HEK293 (cell line): ENCODE data around the gene ANKRD35.

ENCODE experiments used
- CTCF ChIA-PET: fragments of 350-600 bp; formaldehyde crosslinking; extraction: SDS; loops from one replicate; lab custom pipeline; 2021; ENCODE audit warnings: antibody characterized with exemption; lab: Yijun Ruan, JAX
- POLR2A ChIA-PET: fragments of 300-600 bp; formaldehyde crosslinking; extraction: SDS; loops from one replicate; lab custom pipeline; 2020; ENCODE audit warnings: antibody characterized with exemption, inconsistent platforms; lab: Yijun Ruan, JAX
- H3K27ac ChIP-seq: fragments of 200-500 bp; sonication (Bioruptor generic); 2 replicates; pipeline ENCODE4 v1.5.1; 2014; ENCODE audit warnings: low read depth, low read length, control low read depth, inconsistent platforms; ENCODE audit errors: extremely low read depth
- H3K36me3 ChIP-seq, 2 experiments: fragments of 200-500 bp in 1 of 2; sonication (Bioruptor generic) in 1 of 2; 1 replicate in 1 of 2; 2 replicates in 1 of 2; pipeline ENCODE4 v1.5.1; 2014 to 2017; ENCODE audit warnings: inconsistent platforms in 2 of 2, low read length in 2 of 2; ENCODE audit not compliant: control insufficient read depth in 2 of 2, insufficient read depth in 1 of 2
- H3K4me1 ChIP-seq: fragments of 200-500 bp; sonication (Bioruptor generic); 2 replicates; pipeline ENCODE4 v1.5.1; 2014; ENCODE audit warnings: mild to moderate bottlenecking, low read length, inconsistent platforms; ENCODE audit not compliant: control insufficient read depth, insufficient read depth
- H3K4me3 ChIP-seq: 2 replicates; pipeline ENCODE4 v1.5.1; 2011; ENCODE audit warnings: low read depth, mild to moderate bottlenecking, control low read depth, low read length, moderate library complexity
- H3K9me3 ChIP-seq: fragments of 200-500 bp; sonication (Bioruptor generic); 2 replicates; pipeline ENCODE4 v1.5.1; 2014; ENCODE audit warnings: low read depth, low read length, inconsistent platforms; ENCODE audit not compliant: control insufficient read depth, insufficient read depth
- GFI1B ChIP-seq: fragments of 450-650 bp; formaldehyde crosslinking; IDR thresholded peaks from 2 replicates; pipeline ENCODE4 v1.5.1; 2016; ENCODE audit warnings: missing biosample characterization, missing genetic modification characterization
- GLIS2 ChIP-seq: fragments of 450-650 bp; formaldehyde crosslinking; IDR thresholded peaks from 2 replicates; pipeline ENCODE4 v1.5.1; 2016; ENCODE audit warnings: missing biosample characterization, missing genetic modification characterization
- SALL2 ChIP-seq: fragments of 450-650 bp; formaldehyde crosslinking; IDR thresholded peaks from 2 replicates; pipeline ENCODE4 v1.5.0; 2017; ENCODE audit warnings: missing biosample characterization, mild to moderate bottlenecking, missing genetic modification characterization, borderline replicate concordance
- SCRT1 ChIP-seq: fragments of 450-650 bp; formaldehyde crosslinking; IDR thresholded peaks from 2 replicates; pipeline ENCODE4 v1.5.1; 2016; ENCODE audit warnings: missing biosample characterization, missing genetic modification characterization, borderline replicate concordance
- SETDB1 ChIP-seq: IDR thresholded peaks from one replicate; pipeline ENCODE4 v1.6.1; 2017; ENCODE audit warnings: mild to moderate bottlenecking, low read length, moderate library complexity, mixed read lengths; ENCODE audit not compliant: insufficient read length
- TCF7L2 ChIP-seq: IDR thresholded peaks from 2 replicates; pipeline ENCODE4 v1.6.1; 2011; ENCODE audit warnings: low read depth, mild to moderate bottlenecking, inconsistent platforms, low read length, moderate library complexity, borderline replicate concordance
- TSHZ1 ChIP-seq: fragments of 450-650 bp; formaldehyde crosslinking; IDR thresholded peaks from 2 replicates; pipeline ENCODE4 v1.5.1; 2016; ENCODE audit warnings: missing biosample characterization, missing genetic modification characterization, borderline replicate concordance
- ZBTB17 ChIP-seq: fragments of 450-650 bp; formaldehyde crosslinking; IDR thresholded peaks from 2 replicates; pipeline ENCODE4 v1.5.1; 2016; ENCODE audit warnings: missing biosample characterization, missing genetic modification characterization
- ZNF140 ChIP-seq: fragments of 450-650 bp; formaldehyde crosslinking; IDR thresholded peaks from 2 replicates; pipeline ENCODE4 v1.5.1; 2016; ENCODE audit warnings: missing biosample characterization, missing genetic modification characterization
- ZNF155 ChIP-seq: fragments of 450-650 bp; formaldehyde crosslinking; IDR thresholded peaks from 2 replicates; pipeline ENCODE4 v1.5.1; 2016; ENCODE audit warnings: missing biosample characterization, missing genetic modification characterization
- ZNF184 ChIP-seq: fragments of 450-650 bp; IDR thresholded peaks from 2 replicates; pipeline ENCODE4 v1.5.1; 2018; ENCODE audit warnings: missing biosample characterization, mild to moderate bottlenecking, missing genetic modification characterization
- ZNF221 ChIP-seq: fragments of 450-650 bp; formaldehyde crosslinking; IDR thresholded peaks from 2 replicates; pipeline ENCODE4 v1.5.1; 2017; ENCODE audit warnings: missing biosample characterization, missing genetic modification characterization, borderline replicate concordance
- ZNF335 ChIP-seq: fragments of 450-650 bp; formaldehyde crosslinking; conservative IDR thresholded peaks from 2 replicates; pipeline ENCODE4 v1.5.1; 2016; ENCODE audit warnings: missing biosample characterization, missing genetic modification characterization
- ZNF366 ChIP-seq: fragments of 450-650 bp; formaldehyde crosslinking; conservative IDR thresholded peaks from 2 replicates; pipeline ENCODE4 v1.5.1; 2016; ENCODE audit warnings: missing biosample characterization, missing genetic modification characterization
- ZNF530 ChIP-seq: fragments of 450-650 bp; formaldehyde crosslinking; IDR thresholded peaks from 2 replicates; pipeline ENCODE4 v1.5.1; 2016; ENCODE audit warnings: low read depth, missing biosample characterization, missing genetic modification characterization
- ZNF600 ChIP-seq: fragments of 450-650 bp; formaldehyde crosslinking; IDR thresholded peaks from 2 replicates; pipeline ENCODE4 v1.5.1; 2016; ENCODE audit warnings: missing biosample characterization, missing genetic modification characterization
- ZNF660 ChIP-seq: fragments of 450-650 bp; IDR thresholded peaks from 2 replicates; pipeline ENCODE4 v1.5.1; 2018; ENCODE audit warnings: missing biosample characterization, mild to moderate bottlenecking, missing genetic modification characterization
- ZNF747 ChIP-seq: fragments of 450-650 bp; formaldehyde crosslinking; IDR thresholded peaks from 2 replicates; pipeline ENCODE4 v1.5.1; 2016; ENCODE audit warnings: missing biosample characterization, missing genetic modification characterization
- ZNF776 ChIP-seq: fragments of 450-650 bp; formaldehyde crosslinking; IDR thresholded peaks from 2 replicates; pipeline ENCODE4 v1.5.0; 2017; ENCODE audit warnings: missing biosample characterization, missing genetic modification characterization, borderline replicate concordance
- TF ChIP-seq, protein P1 (sequence below): fragments of 450-650 bp; formaldehyde crosslinking; IDR thresholded peaks from 2 replicates; pipeline ENCODE4 v1.5.1; 2016; ENCODE audit warnings: missing biosample characterization, missing genetic modification characterization, borderline replicate concordance
- TF ChIP-seq, protein P2 (sequence below): fragments of 450-650 bp; formaldehyde crosslinking; IDR thresholded peaks from 2 replicates; pipeline ENCODE4 v1.5.1; 2016; ENCODE audit warnings: missing biosample characterization, missing genetic modification characterization
- TF ChIP-seq, protein P3 (sequence below): fragments of 450-650 bp; formaldehyde crosslinking; IDR thresholded peaks from 2 replicates; pipeline ENCODE4 v1.5.1; 2016; ENCODE audit warnings: missing biosample characterization, missing genetic modification characterization

ANKRD35 gene

DNA sequence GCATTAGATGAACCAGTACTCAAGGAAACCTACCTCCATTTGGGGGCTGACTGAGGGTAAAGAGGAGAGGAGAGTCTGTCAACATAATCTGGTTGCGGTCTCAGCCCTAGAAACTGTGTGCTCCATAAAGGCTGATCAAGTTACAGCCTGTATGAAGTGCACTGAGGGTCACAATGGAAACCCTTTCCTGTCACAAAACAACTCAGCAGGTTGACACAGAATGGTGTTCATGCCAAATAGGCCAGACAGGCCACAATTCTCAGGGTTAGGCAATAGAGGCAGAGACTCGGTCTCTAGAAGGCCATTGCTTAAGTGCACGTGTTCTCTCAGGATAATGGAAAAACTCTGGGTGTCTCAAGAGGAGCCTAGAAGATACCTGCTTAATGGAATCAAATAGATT is 4.1 kb upstream of the ANKRD35 start:
- peaks cover 15% of the 10 kb centered on the region for H3K4me1 ChIP-seq
- H3K4me3 ChIP-seq, result no peak overlapping the region
- no peak for TF ChIP-seq SETDB1
- TF ChIP-seq ZNF221 (tag by site-specific recombination), result no peak
- TF ChIP-seq TSHZ1 (tag by site-specific recombination), result no peak
- TF ChIP-seq SCRT1 (tag by site-specific recombination), result no peak
- no peak for TF ChIP-seq ZNF366
- TF ChIP-seq TCF7L2, result no peak
- TF ChIP-seq ZNF140 (tag by site-specific recombination), result no peak
- TF ChIP-seq GLIS2 (tag by site-specific recombination), result no peak
- no peak for TF ChIP-seq ZBTB17
- no peak for TF ChIP-seq ZNF600 (tag by site-specific recombination)
- no peak for TF ChIP-seq ZNF530 (tag by site-specific recombination)
- no peak for TF ChIP-seq ZNF776 (tag by site-specific recombination)
- TF ChIP-seq ZNF155 (tag by site-specific recombination), result no peak
- TF ChIP-seq ZNF335 (tag by site-specific recombination), result no peak
- no peak for TF ChIP-seq SALL2 (tag by site-specific recombination)
- no peak for TF ChIP-seq ZNF747 (tag by site-specific recombination)
- no peak for TF ChIP-seq ZNF184 (tag by site-specific recombination)
- H3K27ac ChIP-seq, result no peak overlapping the region
- H3K9me3 ChIP-seq, result no peaks in the 10 kb centered on the region
- no peaks in the 10 kb centered on the region for H3K36me3 ChIP-seq
- ChIA-PET POLR2A (no interaction called here), CTCF (interaction anchor here (0.6 to 11.9 kb wide), 6 partner anchors 9 to 125 kb away, joined by 3 to 222 read pairs (median 52); partner anchors contain the start of genes ITGA10 and NUDT17)

GRCh38 chr1:145887631-145888030 is 2.0 kb upstream of the ANKRD35 start:
- CTCF ChIA-PET, result interaction anchor here (0.6 to 11.9 kb wide), 3 partner anchors 21 to 71 kb away, joined by 3 to 222 read pairs (median 3); partner anchors contain the start of genes ITGA10 and NUDT17
- POLR2A ChIA-PET, result interaction anchor here (1.2 to 1.3 kb wide), 2 partner anchors 28 to 40 kb away, joined by 3 read pairs; partner anchors contain the start of genes PIAS3 and RBM8A
- TF ChIP-seq, protein P1, sequence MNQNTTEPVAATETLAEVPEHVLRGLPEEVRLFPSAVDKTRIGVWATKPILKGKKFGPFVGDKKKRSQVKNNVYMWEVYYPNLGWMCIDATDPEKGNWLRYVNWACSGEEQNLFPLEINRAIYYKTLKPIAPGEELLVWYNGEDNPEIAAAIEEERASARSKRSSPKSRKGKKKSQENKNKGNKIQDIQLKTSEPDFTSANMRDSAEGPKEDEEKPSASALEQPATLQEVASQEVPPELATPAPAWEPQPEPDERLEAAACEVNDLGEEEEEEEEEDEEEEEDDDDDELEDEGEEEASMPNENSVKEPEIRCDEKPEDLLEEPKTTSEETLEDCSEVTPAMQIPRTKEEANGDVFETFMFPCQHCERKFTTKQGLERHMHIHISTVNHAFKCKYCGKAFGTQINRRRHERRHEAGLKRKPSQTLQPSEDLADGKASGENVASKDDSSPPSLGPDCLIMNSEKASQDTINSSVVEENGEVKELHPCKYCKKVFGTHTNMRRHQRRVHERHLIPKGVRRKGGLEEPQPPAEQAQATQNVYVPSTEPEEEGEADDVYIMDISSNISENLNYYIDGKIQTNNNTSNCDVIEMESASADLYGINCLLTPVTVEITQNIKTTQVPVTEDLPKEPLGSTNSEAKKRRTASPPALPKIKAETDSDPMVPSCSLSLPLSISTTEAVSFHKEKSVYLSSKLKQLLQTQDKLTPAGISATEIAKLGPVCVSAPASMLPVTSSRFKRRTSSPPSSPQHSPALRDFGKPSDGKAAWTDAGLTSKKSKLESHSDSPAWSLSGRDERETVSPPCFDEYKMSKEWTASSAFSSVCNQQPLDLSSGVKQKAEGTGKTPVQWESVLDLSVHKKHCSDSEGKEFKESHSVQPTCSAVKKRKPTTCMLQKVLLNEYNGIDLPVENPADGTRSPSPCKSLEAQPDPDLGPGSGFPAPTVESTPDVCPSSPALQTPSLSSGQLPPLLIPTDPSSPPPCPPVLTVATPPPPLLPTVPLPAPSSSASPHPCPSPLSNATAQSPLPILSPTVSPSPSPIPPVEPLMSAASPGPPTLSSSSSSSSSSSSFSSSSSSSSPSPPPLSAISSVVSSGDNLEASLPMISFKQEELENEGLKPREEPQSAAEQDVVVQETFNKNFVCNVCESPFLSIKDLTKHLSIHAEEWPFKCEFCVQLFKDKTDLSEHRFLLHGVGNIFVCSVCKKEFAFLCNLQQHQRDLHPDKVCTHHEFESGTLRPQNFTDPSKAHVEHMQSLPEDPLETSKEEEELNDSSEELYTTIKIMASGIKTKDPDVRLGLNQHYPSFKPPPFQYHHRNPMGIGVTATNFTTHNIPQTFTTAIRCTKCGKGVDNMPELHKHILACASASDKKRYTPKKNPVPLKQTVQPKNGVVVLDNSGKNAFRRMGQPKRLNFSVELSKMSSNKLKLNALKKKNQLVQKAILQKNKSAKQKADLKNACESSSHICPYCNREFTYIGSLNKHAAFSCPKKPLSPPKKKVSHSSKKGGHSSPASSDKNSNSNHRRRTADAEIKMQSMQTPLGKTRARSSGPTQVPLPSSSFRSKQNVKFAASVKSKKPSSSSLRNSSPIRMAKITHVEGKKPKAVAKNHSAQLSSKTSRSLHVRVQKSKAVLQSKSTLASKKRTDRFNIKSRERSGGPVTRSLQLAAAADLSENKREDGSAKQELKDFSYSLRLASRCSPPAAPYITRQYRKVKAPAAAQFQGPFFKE (tag by site-specific recombination), result no peak
- TF ChIP-seq, protein P2, sequence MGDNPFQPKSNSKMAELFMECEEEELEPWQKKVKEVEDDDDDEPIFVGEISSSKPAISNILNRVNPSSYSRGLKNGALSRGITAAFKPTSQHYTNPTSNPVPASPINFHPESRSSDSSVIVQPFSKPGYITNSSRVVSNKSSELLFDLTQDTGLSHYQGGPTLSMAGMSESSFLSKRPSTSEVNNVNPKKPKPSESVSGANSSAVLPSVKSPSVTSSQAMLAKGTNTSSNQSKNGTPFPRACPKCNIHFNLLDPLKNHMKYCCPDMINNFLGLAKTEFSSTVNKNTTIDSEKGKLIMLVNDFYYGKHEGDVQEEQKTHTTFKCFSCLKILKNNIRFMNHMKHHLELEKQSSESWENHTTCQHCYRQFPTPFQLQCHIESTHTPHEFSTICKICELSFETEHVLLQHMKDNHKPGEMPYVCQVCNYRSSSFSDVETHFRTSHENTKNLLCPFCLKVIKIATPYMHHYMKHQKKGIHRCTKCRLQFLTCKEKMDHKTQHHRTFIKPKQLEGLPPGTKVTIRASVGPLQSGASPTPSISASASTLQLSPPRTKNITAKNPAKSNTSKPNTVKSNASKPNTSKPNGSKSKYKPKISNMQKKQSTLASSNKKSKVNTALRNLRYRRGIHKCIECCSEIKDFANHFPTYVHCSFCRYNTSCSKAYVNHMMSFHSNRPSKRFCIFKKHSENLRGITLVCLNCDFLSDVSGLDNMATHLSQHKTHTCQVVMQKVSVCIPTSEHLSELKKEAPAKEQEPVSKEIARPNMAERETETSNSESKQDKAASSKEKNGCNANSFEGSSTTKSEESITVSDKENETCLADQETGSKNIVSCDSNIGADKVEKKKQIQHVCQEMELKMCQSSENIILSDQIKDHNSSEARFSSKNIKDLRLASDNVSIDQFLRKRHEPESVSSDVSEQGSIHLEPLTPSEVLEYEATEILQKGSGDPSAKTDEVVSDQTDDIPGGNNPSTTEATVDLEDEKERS, result no peak
- TF ChIP-seq ZNF660 (tag by site-specific recombination), result no peak
- TF ChIP-seq, protein P3, sequence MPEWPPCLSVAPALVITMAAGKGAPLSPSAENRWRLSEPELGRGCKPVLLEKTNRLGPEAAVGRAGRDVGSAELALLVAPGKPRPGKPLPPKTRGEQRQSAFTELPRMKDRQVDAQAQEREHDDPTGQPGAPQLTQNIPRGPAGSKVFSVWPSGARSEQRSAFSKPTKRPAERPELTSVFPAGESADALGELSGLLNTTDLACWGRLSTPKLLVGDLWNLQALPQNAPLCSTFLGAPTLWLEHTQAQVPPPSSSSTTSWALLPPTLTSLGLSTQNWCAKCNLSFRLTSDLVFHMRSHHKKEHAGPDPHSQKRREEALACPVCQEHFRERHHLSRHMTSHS (tag by site-specific recombination), result no peak
- TF ChIP-seq GFI1B (tag by site-specific recombination), result no peak
- no peak for TF ChIP-seq ZNF184 (tag by site-specific recombination)

More at GRCh38 chr1:145887631-145888030, 2.0 kb upstream of the ANKRD35 start:
- Histone ChIP-seq H3K4me1 (peaks cover 14% of the 10 kb centered on the region), H3K27ac (no peak overlapping the region), H3K36me3 (no peaks in the 10 kb centered on the region), H3K4me3 (no peak overlapping the region), H3K9me3 (no peaks in the 10 kb centered on the region)
